Measurements from ENCODE around the gene GPR3.
"Not testable (repeated sequence)": the region's sequence is repeated elsewhere in the genome, so short reads cannot be mapped to it uniquely, and the experiment has no call there.

The GPR3 gene

DNA sequence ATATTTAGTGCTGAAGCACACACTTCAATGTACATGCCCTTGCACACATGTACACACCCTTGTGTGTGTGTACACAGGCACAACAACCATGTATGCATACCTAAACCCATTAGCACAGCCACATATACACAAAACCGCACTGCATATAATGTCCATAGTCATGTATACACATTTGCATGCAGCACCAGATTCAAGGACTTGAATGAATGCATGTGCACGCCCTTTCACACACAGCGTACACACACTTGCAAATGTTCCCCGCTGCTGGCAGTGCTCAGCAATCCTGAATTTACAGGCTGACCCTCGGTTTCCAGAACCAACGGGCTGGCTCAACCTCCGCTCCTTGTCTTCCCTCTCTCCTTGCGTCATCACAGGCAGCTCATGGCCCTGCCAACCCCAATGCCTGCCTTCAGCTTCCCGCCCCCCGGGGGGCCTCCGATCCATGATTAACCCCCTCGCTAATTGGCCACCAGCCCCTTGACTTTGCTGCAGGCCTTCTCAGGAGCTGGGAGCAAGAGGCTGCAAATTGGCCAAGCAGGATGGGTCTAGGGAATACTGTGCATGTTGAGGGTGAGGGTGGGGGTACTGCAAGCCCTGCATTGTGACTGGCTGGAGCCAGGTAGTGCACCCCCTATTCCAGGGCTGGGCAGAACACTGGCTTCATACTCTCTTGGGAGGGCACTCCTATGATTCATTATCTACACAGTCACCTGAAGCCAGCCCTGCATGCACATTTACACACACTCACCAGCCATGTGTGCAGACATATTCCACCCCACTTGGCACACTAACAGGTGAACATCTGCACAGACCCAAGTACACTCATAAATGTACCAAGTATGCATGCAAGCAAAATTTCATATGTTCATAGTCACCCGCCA, 7.9 kb downstream of the GPR3 start:
- DNase-seq: no peak

DNA sequence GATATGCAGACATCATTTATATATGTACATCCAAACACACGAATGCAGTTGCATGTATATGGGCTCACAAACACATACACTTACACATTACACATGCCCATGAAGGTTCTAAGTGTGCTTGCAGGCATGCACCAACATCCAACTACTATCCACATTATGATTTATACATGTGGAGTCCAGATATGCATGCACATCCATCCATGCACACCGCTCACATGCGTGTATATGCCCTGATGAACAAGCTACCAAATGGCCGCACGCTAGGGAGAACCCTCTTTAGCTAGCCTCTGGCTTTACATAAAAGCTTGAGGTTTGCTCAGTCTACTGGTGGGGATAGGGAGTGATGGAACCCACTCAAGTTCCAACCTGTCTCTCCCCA, 8.5 kb downstream of the GPR3 start:
- DNase-seq: no peak

DNA sequence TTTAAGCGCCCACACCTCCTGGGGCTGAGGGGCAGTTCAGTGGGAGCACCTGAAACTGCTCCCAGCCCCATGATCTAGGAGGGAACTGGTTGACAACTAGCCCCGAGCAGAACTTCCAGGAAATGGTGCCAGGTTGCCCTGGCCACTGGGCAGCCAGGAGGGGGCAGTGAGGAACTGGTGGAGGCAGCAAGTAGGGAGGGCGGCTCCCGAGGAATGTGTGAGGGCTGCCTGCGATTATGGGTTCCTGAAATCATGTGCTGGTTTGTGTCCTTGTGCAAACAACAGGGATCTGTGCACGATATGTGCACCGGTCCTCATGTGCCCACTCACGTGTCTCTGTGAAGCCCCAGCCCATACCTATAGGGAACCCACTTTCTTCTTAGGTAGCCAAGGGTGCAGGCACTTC, 9.9 kb downstream of the GPR3 start:
- no peak for DNase-seq

DNA sequence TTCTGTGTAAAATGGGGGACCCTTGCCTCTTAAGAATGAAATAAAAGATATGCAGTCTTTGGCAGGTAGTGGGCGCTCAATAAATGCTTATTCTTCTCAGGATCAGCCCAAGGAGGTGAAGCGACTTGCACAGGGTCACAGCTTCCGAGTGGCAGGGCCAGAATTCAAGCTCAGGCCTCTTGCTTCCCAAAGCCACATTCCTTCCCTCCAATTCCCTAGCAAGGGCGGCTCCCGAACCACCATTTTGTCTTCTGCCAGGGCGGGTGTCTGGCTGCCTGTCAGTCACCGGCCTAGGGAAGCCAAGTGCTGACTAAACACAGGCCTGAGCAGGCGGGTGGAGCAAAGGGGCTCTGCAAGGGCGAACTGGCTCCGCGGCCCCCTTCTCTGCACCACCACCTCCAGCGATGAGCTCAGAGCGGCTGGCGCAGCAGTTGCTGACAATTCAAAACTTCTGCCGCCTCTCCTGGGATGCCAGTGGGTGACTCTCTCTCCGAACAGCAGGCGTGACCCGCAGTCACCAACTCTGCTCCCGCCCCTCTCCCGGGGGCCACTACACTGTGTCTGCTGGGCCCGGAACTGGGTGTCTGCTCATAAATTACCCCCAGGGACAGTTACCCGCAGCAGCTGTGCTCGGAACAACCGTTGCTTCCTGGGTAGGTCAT, 10.8 kb downstream of the GPR3 start:
- DNase-seq: peak; percentile 36

DNA sequence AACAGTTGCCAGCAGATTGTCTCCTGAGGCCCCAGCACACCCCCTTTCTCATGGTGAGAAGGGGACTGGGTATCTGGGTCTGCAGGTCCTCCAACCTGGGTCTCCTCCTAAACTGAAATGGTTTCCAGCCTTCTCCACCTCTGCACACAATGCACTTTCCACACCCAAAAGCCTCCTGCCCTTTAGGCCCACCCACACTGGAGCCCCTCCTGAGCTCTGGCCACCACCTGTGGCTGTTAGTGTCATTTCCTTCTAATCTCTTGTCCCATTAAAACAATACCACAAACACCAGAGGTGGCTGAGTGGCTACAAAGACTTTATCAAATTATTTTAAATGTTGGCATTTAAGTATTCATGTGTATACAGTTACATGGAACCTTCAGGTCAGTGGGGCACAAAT, 11.5 kb downstream of the GPR3 start:
- DNase-seq: no peak

DNA sequence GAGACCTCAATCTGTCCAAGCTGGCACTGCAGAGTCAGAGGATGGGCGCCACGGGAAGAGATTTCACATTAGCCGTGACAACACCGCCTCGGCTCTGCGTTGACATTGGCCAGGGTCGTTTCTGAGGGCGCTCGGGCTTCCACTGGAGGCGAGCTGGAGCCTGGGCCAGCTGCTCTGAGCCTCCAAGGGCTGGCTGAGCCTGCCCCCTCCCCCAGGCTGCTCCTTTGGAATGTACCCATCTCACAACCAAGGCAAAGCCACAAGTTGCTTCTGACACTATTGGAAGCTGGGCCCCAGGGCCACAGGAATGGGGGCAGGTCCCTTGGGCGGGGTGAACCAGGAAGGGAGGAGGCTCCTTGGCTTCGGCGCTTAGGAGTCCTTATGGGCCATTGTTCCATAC, 12.7 kb downstream of the GPR3 start:
- DNase-seq: no peak

DNA sequence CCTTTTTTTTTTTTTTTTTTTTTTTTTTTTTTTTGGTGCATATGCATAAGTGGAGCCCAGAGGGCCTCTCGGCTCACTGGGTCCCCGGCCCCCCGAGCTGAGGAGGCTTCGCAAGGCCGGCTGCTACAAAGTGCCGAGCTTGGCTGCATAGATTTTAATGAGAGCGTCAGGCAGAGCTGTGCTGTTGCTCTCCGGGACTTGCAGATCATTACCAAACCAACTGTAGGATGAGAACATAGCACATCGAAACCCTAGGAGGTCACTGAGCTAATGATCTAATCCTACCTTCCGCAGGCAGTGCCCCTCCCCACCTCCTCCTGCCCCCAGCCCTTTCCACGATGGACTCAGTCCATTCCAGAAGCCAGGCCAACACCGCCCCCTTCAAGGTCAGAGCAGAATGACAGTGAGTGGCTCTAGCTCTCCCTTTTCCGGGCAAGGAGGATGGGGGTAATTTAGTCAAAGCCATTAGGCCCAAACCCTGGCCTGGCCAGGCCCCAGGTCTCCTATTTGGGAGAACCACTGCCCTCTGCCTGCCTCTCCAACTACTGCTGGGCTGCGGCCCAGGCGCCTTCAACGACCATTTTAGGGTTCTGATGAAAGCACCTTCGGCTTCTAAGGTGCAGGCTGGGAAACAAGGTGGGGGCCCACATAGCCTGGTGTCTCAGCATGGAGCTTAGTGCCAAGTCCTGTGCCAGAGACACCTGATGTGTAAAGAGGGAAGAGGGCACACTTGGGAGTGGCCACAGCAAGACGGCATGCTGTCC, 13.4 kb downstream of the GPR3 start:
- DNase-seq: not testable (repeated sequence)

DNA sequence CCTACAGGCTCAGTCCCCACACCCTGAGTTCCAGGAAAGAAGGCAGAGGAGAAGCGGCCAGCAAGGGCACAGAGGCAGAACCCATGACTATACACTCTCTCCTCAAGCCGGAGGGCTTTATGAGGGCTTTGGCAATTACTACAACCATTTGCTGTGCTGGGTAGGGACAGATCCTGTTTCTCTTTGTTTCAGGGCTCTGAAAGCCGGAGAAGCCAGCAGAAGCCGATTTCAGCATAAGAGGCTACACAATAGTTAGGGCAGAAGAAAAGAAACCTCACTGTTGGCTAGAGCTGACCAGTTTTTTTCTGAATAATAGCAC, 13.9 kb downstream of the GPR3 start:
- no peak for DNase-seq

DNA sequence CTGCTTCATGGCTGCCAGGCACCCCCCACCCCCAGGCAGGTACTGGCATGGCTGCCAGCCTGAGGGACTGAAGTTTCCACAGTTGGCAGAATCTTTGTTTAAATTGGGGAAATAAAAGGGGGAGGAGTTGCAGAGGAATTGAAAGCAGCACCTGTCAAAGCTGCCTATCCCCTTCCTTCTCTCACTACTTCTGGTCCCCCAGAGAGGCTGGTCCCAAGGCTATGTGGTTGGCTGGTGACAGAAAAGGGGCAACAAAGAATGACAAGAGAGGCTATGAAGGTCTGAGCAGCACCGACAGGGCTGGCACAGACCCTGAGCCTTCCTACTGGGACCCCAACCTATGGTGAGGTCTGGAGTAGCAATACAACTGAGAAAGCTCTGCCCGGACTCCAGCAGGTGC, 14.4 kb downstream of the GPR3 start:
- DNase-seq: not testable (repeated sequence)

DNA sequence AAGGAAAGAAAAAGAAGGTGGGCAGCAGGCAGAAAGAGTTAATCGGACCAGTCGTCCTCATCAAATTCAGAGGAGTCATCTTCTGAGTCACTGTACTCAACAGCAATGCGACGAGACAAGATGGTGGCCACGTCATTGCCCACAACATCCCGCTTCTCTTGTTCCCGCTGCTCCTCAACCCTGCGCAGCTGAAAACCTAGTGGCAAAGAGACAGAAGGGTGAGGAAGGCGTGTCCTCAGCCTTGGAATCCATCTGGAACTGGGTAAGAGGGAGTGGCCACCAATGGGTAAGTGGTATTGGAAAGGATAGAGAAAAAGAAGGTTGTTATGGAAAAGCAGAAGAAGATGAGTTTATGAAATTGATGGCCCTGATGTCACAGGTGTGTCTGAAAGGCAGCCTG, 15.7 kb downstream of the GPR3 start:
- DNase-seq: no peak

DNA sequence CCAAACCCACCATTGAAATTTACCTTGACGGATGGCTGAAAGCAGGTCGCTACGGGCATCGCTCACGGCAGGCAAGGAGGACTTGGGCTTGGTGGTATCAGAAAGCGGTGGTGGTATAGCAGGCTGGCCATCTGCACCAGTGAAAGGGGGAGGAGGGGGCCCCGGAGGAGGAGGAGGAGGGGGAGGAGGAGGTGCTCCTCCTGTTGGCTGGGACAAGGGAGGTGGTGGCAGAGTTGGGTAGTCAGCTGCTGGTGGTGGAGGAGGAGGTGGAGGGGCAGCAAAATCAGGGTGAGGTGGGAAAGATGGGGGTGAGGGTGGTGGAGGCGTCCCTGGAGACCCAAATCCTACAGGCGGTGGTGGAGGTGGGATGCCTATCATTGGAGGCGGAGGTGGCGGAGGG, 17.2 kb downstream of the GPR3 start:
- DNase-seq: no peak

DNA sequence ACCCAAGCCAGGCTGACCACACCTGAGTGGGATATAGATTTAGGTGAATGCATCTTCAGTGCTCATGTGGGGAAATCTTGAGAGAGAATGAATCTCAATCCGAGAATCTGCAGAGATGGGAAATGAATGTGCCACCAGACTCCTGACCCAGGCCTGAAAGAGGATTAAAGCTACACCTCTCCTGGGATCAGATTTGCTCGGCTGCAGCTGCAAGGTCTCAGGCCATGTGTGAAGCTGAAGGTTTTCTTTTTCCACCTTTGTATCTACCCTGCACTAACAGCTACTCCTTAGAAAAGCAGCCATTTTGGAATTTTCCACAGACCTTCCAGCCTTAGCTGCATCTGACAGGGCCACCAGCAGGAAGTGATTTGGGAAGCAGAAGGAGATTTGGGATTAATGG, 18.3 kb downstream of the GPR3 start:
- no peak for DNase-seq

DNA sequence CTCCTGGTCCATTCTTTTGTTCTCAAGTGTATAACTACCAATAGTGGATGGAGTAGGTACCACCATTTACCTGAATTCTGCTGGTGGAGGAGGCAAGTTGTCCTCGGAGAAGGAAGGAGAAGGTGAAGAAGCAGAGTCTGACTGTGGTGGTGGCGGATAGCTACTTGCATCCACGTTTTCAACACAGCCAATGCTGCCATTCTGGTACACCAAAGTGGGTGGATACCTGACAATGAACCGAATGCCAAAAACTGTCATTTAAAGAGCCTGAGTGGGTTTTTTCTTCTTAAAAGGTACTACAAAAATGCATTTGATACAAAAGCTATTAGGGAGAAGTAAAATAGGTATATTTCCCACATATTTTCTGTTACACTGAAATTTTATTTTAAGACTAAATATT, 20.1 kb downstream of the GPR3 start:
- no peak for DNase-seq

DNA sequence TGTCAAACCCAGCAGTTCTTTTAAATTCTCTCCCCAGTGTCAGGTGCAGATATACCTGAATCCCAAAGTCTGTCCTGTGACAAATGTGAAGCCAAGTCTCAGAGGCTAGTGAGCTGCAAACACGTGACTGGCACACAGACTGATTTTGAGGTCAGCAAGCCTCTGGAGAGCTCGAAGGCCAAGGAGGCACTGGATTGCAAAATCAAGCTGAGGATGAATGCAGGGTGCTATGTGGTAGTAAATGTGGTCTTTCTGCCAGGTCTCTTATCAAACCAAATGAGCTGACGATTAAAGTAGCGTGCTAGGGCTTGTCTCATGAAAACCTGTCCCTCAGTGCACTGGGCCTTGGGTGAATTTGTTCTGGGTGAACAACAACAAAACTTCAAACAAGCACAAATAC, 20.6 kb downstream of the GPR3 start:
- no peak for DNase-seq

DNA sequence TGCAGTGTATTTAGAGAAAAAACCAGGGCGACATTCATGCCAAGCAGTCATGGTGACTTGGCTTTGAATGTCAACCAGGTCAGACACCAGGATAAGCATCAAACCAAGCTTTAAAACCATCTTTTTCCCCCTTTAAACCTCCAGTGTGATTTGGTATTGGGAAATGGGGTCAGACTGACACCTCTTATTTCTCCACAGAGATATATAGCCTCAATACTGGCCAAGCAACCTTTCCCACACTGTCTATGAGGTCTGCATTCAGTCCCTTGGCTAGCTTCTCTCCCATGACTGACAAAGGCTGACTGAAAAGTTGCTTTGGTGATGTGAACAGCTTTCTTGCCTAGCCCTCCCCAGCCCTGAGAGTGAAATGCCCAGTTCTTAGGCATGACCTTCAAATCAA, 21.7 kb downstream of the GPR3 start:
- no peak for DNase-seq

DNA sequence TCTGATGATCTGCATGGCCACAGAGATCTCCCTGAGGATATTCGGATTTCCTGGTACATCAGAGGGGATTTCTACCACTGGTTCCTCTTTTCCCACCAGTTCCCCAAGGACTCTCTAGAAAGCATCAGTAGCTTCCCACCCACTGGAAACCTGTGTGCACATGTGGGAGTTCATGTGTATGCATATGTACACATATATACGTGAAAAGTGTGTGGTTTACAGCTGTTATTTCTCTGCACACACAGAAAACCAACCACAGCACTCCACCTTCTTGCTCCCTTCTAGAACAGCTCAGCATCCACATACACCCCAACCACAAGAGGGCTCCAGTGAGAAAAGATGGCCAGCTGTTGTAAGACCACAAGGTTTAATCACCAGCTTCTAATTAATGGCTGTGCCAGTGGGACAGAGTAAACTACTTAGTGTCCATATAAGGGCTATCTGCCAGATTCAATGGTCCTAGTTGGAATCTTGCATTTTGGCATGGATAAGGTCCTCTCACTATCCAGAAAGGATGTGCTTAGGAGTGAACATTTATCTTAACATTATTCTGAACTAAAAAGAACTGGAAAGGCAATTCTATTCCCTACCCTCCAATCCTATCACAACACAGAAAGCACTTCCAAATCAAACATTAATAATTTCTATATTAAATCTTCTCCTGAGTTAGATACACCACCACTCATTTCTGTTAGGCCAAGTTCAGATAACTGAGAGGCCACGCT, 24.1 kb downstream of the GPR3 start:
- DNase-seq: peak; percentile 79

DNA sequence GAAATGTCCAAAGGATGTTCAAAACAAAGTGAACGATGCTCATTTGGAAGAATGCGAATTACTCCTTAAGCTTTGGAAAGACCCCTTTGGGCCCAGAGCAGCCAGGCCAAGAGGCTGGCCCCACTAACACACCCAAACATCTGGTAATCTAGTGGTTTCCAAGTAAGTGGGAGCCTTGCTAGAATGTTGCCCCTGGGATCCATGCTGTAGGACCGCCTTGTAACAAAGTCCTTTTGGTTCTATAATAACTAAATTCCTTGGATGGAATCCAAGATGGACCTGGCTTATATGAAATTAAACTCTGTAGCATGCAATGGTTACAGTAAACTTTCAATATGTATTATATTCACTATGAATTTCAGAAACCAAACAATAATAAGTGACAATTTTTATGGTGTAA, 25.3 kb downstream of the GPR3 start:
- no peak for DNase-seq

DNA sequence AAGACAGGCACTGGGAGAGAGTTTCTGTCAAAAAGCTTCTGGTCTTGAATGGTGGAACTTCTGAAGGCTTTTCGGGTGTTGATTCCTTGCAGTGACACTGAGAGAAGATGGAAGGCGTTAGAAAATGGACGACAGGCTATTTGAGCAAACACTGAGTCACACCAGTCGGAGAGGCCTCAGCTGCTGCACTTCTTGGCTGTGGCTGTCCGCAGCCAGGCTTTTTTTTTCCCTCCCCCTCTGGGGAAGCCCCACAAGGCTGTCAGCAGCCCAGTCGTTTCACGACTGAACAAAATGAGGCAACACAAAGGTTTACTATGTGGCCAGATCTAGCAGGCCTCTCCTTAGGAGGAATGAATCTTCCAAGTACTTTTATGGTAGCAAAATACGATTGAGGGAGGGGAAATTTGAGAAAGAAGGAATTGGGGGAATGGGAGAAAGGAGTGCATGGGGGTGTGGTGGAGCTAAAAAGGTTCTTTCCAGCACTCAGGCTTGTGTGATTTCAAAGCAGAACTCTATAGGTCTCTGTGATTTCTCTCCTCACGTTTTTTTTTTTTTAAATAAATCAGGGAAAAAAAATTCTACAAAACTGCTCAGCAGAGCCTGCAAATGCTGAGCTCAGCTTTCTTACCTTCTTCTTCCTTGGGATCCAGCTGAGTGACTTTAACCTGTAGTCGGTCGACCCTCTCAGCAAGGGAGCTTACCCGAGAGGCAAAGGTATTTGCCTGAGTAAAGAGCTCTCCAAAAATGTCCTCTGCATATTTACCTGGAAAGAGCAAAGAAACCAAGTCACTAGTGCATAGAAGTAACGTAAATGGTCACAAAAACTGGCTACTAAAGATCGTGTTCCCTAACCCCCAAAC, 26.1 kb downstream of the GPR3 start:
- peak; percentile 54 for DNase-seq

DNA sequence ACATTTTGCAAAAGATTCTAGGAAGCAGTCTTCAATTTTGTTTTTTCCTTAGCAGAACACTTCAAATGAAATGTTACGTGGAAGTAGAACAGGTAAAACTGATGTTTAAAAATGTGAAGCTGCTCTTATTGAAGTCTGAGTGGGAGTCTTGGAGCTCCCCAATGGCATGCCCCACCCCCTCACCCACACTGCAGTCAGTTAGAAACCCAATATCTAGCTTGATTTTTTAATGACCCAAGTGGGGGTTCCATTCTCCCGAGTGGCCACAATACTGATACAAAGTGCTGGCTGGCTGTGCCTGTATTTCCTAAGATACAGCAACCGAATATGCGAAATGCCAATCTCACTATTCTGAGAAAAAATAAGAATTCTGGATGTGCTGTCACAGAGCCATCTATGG, 31.3 kb downstream of the GPR3 start:
- DNase-seq: no peak

DNA sequence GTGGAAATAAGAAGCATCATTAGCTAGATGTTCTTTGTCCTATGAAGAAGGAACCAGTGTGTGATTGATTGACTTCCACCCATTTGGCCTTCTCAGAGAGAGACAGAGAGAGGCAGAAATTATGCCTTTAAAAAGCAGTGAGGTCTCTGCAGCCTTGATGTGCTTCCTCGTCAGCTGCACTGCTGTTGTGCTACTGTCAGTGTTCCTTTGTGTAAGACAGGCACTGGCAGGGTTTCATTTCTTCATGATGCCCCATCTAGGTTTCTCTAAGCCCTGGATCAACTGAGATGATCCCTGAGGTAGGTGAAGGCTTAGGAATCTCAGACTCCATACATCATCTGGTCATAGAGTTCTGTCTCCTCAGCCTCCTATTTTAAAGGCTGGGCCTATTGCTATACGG, 34.9 kb downstream of the GPR3 start:
- no peak for DNase-seq

DNA sequence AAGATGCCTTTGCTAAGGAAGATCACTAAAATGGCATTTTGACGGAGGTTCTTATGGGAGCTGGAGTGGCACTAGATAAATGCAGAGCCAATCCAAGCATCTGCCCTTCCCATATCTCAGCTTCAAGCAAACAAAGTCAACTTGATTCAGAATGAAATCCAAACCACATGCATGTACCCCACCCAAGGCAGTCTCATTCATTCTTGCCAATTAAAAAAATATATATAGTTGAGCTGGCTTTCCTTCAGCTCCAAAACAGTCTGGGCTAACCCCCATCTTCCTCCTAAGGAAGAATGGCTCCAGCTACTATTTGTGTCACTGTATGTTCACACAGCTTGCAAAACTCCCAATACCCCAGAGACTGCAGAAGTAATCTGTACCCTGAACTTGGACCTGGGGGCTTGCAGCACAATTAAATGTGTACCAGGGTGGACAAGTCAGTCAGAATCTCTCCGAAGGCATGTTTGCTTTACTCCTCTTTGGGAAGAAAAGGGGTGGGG, 35.4 kb downstream of the GPR3 start:
- no peak for DNase-seq
